ENCODE measurements around the gene SNX8. TPM values are rescaled to one million over a fixed set of nuclear protein-coding genes. Genes with fewer than 3 reads are reported as not detected.
"Not testable (repeated sequence)": the region's sequence is repeated elsewhere in the genome, so short reads cannot be mapped to it uniquely, and the experiment has no call there.

Gene SNX8
- total and polyA plus RNA-seq, 2 of the 4 experiments (the other 2 are of a cell fraction) = 7.7 to 55.9 TPM

- H2BK20ac ChIP-seq (ENCODE audit: low read depth, low read length); H4K5ac ChIP-seq (ENCODE audit: low read depth, low read length); H4K20me1 ChIP-seq (ENCODE audit: insufficient read depth, low read length); H3K9me1 ChIP-seq (ENCODE audit: insufficient read depth, low read length); DNase-seq; ATAC-seq (ENCODE audit: low read depth); H3K14ac ChIP-seq (replicated peaks; ENCODE audit: low read depth, low read length); H3K9ac ChIP-seq (ENCODE audit: low read depth, low read length); H2BK120ac ChIP-seq (ENCODE audit: low read depth, low read length); H3K18ac ChIP-seq (ENCODE audit: low read depth, low read length); in situ Hi-C loops (cut with MboI; ENCODE audit: low sequenced_read_pairs); CTCF ChIA-PET; H3K27me3 ChIP-seq (ENCODE audit: control insufficient read depth, insufficient read depth, low read length); H3K9me3 ChIP-seq (ENCODE audit: control insufficient read depth, insufficient read depth, low read length); H3K4me3 ChIP-seq (ENCODE audit: insufficient read depth, low read depth, low read length); H3K27ac ChIP-seq (ENCODE audit: insufficient read depth, low read length); H3K36me3 ChIP-seq (ENCODE audit: control insufficient read depth, insufficient read depth, low read length); BruUV-seq (replicated peaks); dilution Hi-C loops (cut with HindIII; ENCODE audit: low sequenced_read_pairs, unreplicated experiment); H4K91ac ChIP-seq (ENCODE audit: insufficient read depth, low read depth, low read length); H2BK15ac ChIP-seq (ENCODE audit: low read depth, low read length); H3K56ac ChIP-seq (ENCODE audit: extremely low read depth, insufficient read depth, low read length); POLR2A ChIA-PET (ENCODE audit: unreplicated experiment); H2BK5ac ChIP-seq (ENCODE audit: low read depth, low read length, poor library complexity, severe bottlenecking); H3K4me1 ChIP-seq (ENCODE audit: control insufficient read depth, insufficient read depth, low read length): not testable (repeated sequence)
- peak overlapping the region; percentile 37 for H3K4ac ChIP-seq (ENCODE audit: low read depth, low read length)
- H3K79me1 ChIP-seq (ENCODE audit: low read depth in 1 of 2, low read length in 2 of 2) = peaks cover 15 to 27% of the 10 kb centered on the region in 2 experiments
- H2AK9ac ChIP-seq (replicated peaks; ENCODE audit: low read depth, low read length, poor library complexity) = peak overlapping the region; percentile 21
- 73 to 100% methylated on average over 1 to 3 of the region's 3 CpGs for WGBS, 2 experiments (ENCODE audit: extremely low coverage in 2 of 2, insufficient read length in 1 of 2)
- intact Hi-C loops (cut with micrococcal nuclease) = loop anchor here (5.0 kb wide), 1 partner anchor 68 kb away; no protein-coding TSS in a partner anchor
- H4K8ac ChIP-seq (ENCODE audit: low read depth in 2 of 2, low read length in 2 of 2) = peak overlapping the region; percentile 2 to 78; a peak in 2 of 4 replicates
- peak overlapping the region; percentile 91 for H2AFZ ChIP-seq (replicated peaks; ENCODE audit: low read length, poor library complexity)
- H3K23ac ChIP-seq (ENCODE audit: low read depth, low read length) = peak overlapping the region; percentile 15; the same call in 1 of the 2 replicates
- H2AK5ac ChIP-seq (ENCODE audit: low read depth, low read length) = peak overlapping the region; percentile 79; the same call in 1 of the 2 replicates
- H3K4me2 ChIP-seq (ENCODE audit: low read depth, low read length) = peak overlapping the region; percentile 96
Observed at GRCh38 chr7:2314956-2315530, 802 bp upstream of the SNX8 start.

All from IMR-90 (cell line).